GM12878 (cell line): ENCODE results near the gene PARM1.

Experiments
- DPF2 ChIP-seq: fragments of 450-650 bp; IDR thresholded peaks from 2 replicates; pipeline ENCODE4 v1.6.1; 2017; ENCODE audit warnings: mild to moderate bottlenecking
- GABPA ChIP-seq: IDR thresholded peaks from 2 replicates; pipeline ENCODE4 v1.6.1; 2014; ENCODE audit warnings: antibody characterized with exemption, low read depth, mild to moderate bottlenecking, inconsistent platforms
- PAX5 ChIP-seq: IDR thresholded peaks from 2 replicates; pipeline ENCODE4 v1.6.1; 2011; ENCODE audit warnings: low read depth, low read length, borderline replicate concordance
- RFX5 ChIP-seq: IDR thresholded peaks from 2 replicates; pipeline ENCODE4 v1.6.1; 2011; ENCODE audit warnings: low read depth, low read length, improper control_type of control experiment
- SP1 ChIP-seq: IDR thresholded peaks from one replicate; pipeline ENCODE4 v1.6.1; 2011; ENCODE audit warnings: low read depth, low read length
- ZBTB40 ChIP-seq: fragments of 450-650 bp; IDR thresholded peaks from 2 replicates; pipeline ENCODE4 v1.6.1; 2016; ENCODE audit warnings: mild to moderate bottlenecking, moderate library complexity, borderline replicate concordance
- TF ChIP-seq, protein P1 (sequence below), 3 experiments: IDR thresholded peaks in 2 of 3; conservative IDR thresholded peaks in 1 of 3; 2 replicates each; pipeline ENCODE4 v1.5.1; 2011; ENCODE audit warnings: low read depth in 3 of 3, low read length in 3 of 3, mild to moderate bottlenecking in 3 of 3, control low read depth in 2 of 3, moderate library complexity in 2 of 3, inconsistent platforms in 1 of 3, mixed read lengths in 1 of 3; ENCODE audit not compliant: control insufficient read depth in 2 of 3, insufficient read depth in 1 of 3; ENCODE audit errors: extremely low read depth in 1 of 3
- TF ChIP-seq, protein P2 (sequence below): IDR thresholded peaks from 2 replicates; pipeline ENCODE4 v1.6.1; 2012; ENCODE audit warnings: low read depth, low read length, improper control_type of control experiment

DNA sequence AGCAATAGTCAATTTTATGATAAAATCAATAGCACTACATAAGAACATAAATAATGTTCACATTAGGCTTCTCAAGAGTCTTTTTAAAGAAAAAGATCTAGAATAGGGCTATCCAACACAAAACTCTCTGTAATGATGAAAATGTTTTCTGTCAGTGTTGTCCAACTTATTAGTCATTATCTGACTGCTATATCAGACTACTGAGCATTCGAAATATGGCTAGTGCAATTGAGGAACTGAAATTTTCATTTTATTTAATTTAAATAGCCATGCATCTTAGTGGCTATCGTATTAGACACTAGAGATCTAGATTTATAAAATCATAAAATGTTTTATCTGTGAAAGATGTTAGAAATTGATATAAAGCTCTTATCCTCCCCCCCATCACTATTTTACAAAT lies 26.0 kb downstream of the PARM1 start:
- TF ChIP-seq SP1 = no peak
- TF ChIP-seq DPF2 = no peak
- TF ChIP-seq RFX5 = no peak
- TF ChIP-seq, protein P1, sequence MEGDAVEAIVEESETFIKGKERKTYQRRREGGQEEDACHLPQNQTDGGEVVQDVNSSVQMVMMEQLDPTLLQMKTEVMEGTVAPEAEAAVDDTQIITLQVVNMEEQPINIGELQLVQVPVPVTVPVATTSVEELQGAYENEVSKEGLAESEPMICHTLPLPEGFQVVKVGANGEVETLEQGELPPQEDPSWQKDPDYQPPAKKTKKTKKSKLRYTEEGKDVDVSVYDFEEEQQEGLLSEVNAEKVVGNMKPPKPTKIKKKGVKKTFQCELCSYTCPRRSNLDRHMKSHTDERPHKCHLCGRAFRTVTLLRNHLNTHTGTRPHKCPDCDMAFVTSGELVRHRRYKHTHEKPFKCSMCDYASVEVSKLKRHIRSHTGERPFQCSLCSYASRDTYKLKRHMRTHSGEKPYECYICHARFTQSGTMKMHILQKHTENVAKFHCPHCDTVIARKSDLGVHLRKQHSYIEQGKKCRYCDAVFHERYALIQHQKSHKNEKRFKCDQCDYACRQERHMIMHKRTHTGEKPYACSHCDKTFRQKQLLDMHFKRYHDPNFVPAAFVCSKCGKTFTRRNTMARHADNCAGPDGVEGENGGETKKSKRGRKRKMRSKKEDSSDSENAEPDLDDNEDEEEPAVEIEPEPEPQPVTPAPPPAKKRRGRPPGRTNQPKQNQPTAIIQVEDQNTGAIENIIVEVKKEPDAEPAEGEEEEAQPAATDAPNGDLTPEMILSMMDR (IDR thresholded peaks at IDR 0.05 in 2 of 3, conservative IDR thresholded peaks at IDR 0.05 in 1 of 3; ENCODE audit: control insufficient read depth in 2 of 3, extremely low read depth in 1 of 3, insufficient read depth in 1 of 3, low read depth in 3 of 3, low read length in 3 of 3) = no peak
- TF ChIP-seq GABPA = no peak
- TF ChIP-seq ZBTB40 = no peak
- TF ChIP-seq, protein P2, sequence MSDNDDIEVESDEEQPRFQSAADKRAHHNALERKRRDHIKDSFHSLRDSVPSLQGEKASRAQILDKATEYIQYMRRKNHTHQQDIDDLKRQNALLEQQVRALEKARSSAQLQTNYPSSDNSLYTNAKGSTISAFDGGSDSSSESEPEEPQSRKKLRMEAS = no peak
- no peak for TF ChIP-seq PAX5
